GM12865 (cell line): ENCODE data around the gene SKIC8.
"Not testable (repeated sequence)": the region's sequence is repeated elsewhere in the genome, so short reads cannot be mapped to it uniquely, and the experiment has no call there.

Experiments used
- DNase-seq: peaks from one replicate; pipeline ENCODE4 v3.0.0; 2010; ENCODE audit warnings: low read depth
- H3K4me3 ChIP-seq: 2 replicates; pipeline ENCODE4 v1.5.1; 2011; ENCODE audit warnings: mild to moderate bottlenecking, low read depth, low read length, control low read depth
- CTCF ChIP-seq: IDR thresholded peaks from 2 replicates; pipeline ENCODE4 v1.5.1; 2011; ENCODE audit warnings: low read length, control low read depth, low read depth, inconsistent platforms; ENCODE audit not compliant: insufficient read depth; ENCODE audit errors: missing control alignments

Gene SKIC8

GRCh38 chr15:78247911-78248310 is 51.5 kb downstream of the SKIC8 start:
- no peak for DNase-seq
- TF ChIP-seq CTCF, result no peak
- no peak overlapping the region for H3K4me3 ChIP-seq

DNA sequence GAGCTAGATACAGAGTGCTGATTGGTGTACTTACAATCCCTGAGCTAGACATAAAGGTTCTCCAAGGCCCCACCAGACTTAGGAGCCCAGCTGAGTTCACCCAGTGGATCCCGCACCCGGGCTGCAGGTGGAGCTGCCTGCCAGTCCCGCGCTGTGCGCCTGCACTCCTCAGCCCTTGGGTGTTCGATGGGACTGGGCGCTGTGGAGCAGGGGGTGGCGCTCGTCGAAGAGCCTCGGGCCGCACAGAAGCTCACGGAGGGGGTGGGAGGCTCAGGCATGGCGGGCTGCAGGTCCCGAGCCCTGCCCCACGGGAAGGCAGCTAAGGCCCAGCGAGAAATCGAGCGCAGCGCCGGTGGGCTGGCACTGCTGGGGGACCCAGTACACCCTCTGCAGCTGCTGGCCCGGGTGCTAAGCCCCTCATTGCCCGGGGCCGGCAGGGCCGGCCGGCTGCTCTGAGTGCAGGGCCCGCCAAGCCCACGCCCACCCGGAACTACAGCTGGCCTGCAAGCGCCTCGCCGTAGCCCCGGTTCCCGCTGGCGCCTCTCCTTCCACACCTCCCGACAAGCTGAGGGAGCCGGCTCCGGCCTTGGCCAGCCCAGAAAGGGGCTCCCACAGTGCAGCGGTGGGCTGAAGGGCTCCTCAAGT is 53.3 kb downstream of the SKIC8 start:
- H3K4me3 ChIP-seq, DNase-seq: not testable (repeated sequence)

DNA sequence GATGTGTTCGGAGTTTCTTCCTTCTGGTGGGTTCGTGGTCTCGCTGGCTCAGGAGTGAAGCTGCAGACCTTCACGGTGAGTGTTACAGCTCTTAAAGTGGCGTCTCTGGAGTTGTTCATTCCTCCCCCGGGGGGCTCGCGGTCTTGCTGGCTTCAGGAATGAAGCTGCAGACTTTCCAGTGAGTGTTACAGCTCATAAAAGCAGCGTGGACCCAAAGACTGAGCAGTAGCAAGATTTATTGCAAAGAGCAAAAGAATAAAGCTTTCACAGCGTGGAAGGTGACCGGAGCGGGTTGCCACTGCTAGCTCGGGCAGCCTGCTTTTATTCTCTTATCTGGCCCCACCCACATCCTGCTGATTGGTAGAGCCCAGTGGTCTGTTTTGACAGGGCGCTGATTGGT is 54.0 kb downstream of the SKIC8 start:
- DNase-seq, result not testable (repeated sequence)

GRCh38 chr15:78244893-78245292 is 54.5 kb downstream of the SKIC8 start:
- no peak for TF ChIP-seq CTCF
- DNase-seq, result no peak
- no peak overlapping the region for H3K4me3 ChIP-seq

More for the DNA sequence above, 54.0 kb downstream of the SKIC8 start:
- not testable (repeated sequence) for H3K4me3 ChIP-seq

GRCh38 chr15:78244101-78244500 is 55.3 kb downstream of the SKIC8 start:
- H3K4me3 ChIP-seq, result no peak overlapping the region
- DNase-seq, result no peak
- TF ChIP-seq CTCF, result no peak

DNA sequence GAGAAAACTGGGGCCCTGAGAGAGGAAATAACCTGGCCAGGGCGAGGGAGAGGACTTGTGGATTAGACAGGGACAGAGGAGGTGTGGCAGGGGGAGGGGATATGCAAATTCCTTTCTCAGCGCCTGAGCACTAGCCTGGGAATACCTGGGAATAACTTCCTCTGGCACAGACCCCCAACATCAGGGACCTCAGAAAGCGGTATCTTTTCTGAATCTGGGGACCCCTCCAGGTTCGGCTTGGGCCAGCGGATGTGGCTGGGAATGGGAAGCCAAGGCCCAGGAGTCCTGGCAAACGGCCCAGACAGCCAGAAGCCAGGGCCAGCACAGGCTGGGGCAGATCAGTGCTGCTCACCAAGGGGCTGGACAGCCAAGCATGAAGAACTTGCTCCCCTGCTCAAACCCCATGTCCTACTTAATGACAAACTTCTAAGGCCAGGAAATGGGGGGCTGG is 55.9 kb downstream of the SKIC8 start:
- no peak for TF ChIP-seq CTCF
- no peak for DNase-seq

GRCh38 chr15:78243058-78243457 is 56.4 kb downstream of the SKIC8 start:
- DNase-seq, result no peak
- no peak for TF ChIP-seq CTCF
- no peak overlapping the region for H3K4me3 ChIP-seq

More for the DNA sequence above, 55.9 kb downstream of the SKIC8 start:
- H3K4me3 ChIP-seq, result no peak overlapping the region

DNA sequence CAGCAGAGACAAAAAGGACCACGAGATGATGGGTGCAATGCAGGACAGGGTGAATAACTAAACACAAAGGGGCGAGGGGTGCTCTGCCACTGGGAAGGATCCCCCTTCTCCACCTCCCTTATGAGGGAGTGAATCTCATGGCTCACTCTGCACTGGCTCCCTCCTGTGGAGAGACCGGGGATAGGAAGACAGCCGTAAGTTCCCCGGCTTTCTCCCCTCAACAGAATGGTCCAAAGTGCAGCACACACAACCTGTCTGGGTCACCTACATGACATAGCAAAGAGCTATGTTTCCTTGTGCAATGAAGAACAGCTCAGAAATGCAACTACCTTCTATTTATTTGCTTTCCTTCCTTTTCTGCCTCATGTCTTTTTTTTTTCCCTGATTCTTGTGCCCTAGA is 57.3 kb downstream of the SKIC8 start:
- peak; percentile 18 for DNase-seq
- TF ChIP-seq CTCF, result peak; percentile 51
- H3K4me3 ChIP-seq, result no peak overlapping the region
